HCT116 (cell line): ENCODE measurements around the gene PPT2. TPM values are rescaled to one million over a fixed set of nuclear protein-coding genes. Genes with fewer than 3 reads are reported as not detected.

Experiments used
- ATAC-seq: fragments of 200-7000 bp; cut with Tn5 transposase; 2 replicates; pipeline ENCODE4 v1.9.1; 2020; ENCODE audit warnings: mild to moderate bottlenecking, moderate library complexity
- BruUV-seq: library from RNA; stranded (reverse); fragments of 400-500 nt; replicated peaks from 2 replicates; lab custom pipeline; 2021; lab: Mats Ljungman, UMichigan
- CTCF ChIA-PET: fragments of 300-600 bp; sonication (Branson Sonifier 250); formaldehyde crosslinking; loops from one replicate; lab custom pipeline; 2021; ENCODE audit warnings: antibody characterized with exemption; lab: Charles Lee
- POLR2A ChIA-PET: fragments of 300-600, 350-600 bp; sonication (Branson Sonifier 250); formaldehyde crosslinking; loops from one replicate; lab custom pipeline; 2021; ENCODE audit warnings: antibody characterized with exemption; lab: Charles Lee
- RAD21 ChIA-PET, 2 experiments: fragments of 300-600 bp; sonication (Branson Sonifier 250); formaldehyde crosslinking; loops; one replicate each; lab custom pipeline; 2023; ENCODE audit warnings: low total read pairs in 2 of 2; ENCODE audit not compliant: uncharacterized antibody in 2 of 2, unreplicated experiment in 2 of 2, low non-redundant PET in 1 of 2; lab: Charles Lee
- DNase-seq: peaks from one replicate; pipeline ENCODE4 v3.0.0-alpha.2; 2010; ENCODE audit warnings: low read depth, low spot score
- H2AFZ ChIP-seq: fragments of 200-600 bp; shearing (Covaris generic), sonication (generic); 2 replicates; pipeline ENCODE4 v1.6.1; 2017; ENCODE audit warnings: low read depth, mixed run types, mixed read lengths, antibody characterized with exemption, low read length; ENCODE audit not compliant: poor library complexity, severe bottlenecking
- H3K27ac ChIP-seq: 2 replicates; pipeline ENCODE4 v1.5.1; 2012; ENCODE audit warnings: low read depth, low read length
- H3K27me3 ChIP-seq: fragments of 200-600 bp; sonication (generic); 2 replicates; pipeline ENCODE4 v1.6.1; 2016; ENCODE audit warnings: mixed run types, low read length, mixed read lengths; ENCODE audit not compliant: insufficient read depth
- H3K36me3 ChIP-seq, 2 experiments: fragments of 200-500 bp in 1 of 2; fragments of 200-600 bp in 1 of 2; sonication (Bioruptor generic) in 1 of 2; sonication (generic) in 1 of 2; 2 replicates each; pipeline versions ENCODE4 v1.5.1 to v1.6.1; 2014 to 2016; ENCODE audit warnings: low read length in 2 of 2, inconsistent platforms in 1 of 2, mixed read lengths in 1 of 2, mixed run types in 1 of 2; ENCODE audit not compliant: insufficient read depth in 2 of 2, control insufficient read depth in 1 of 2
- H3K4me1 ChIP-seq, 2 experiments: fragments of 200-600 bp in 1 of 2; sonication (generic) in 1 of 2; 2 replicates each; pipeline versions ENCODE4 v1.5.1 to v1.6.1; 2012 to 2017; ENCODE audit warnings: low read length in 2 of 2, inconsistent platforms in 1 of 2, mild to moderate bottlenecking in 1 of 2, mixed read lengths in 1 of 2, mixed run types in 1 of 2, moderate library complexity in 1 of 2; ENCODE audit not compliant: insufficient read depth in 2 of 2, control insufficient read depth in 1 of 2
- H3K4me2 ChIP-seq: fragments of 200-600 bp; sonication (generic); 2 replicates; pipeline ENCODE4 v1.6.1; 2017; ENCODE audit warnings: mixed run types, low read length, mixed read lengths
- H3K4me3 ChIP-seq, 2 experiments: fragments of 200-600 bp in 1 of 2; sonication (generic) in 1 of 2; replicated peaks in 1 of 2; 2 replicates each; pipeline ENCODE4 v1.5.1; 2011 to 2016; ENCODE audit warnings: low read length in 2 of 2, control low read depth in 1 of 2, low read depth in 1 of 2, mild to moderate bottlenecking in 1 of 2, mixed read lengths in 1 of 2, mixed run types in 1 of 2
- H3K79me2 ChIP-seq: fragments of 200-600 bp; sonication (generic); 2 replicates; pipeline ENCODE4 v1.6.1; 2017; ENCODE audit warnings: mild to moderate bottlenecking, mixed run types, low read length, moderate library complexity, mixed read lengths; ENCODE audit not compliant: insufficient read depth
- H3K9ac ChIP-seq: fragments of 200-600 bp; sonication (generic); 2 replicates; pipeline ENCODE4 v1.6.1; 2016; ENCODE audit warnings: low read length, mixed read lengths
- H3K9me2 ChIP-seq: fragments of 200-600 bp; sonication (generic), shearing (Covaris generic); 2 replicates; pipeline ENCODE4 v1.6.1; 2017; ENCODE audit warnings: mixed run types, mild to moderate bottlenecking, moderate library complexity; ENCODE audit not compliant: insufficient read depth
- H3K9me3 ChIP-seq, 2 experiments: fragments of 200-500 bp in 1 of 2; fragments of 200-600 bp in 1 of 2; sonication (Bioruptor generic) in 1 of 2; sonication (generic) in 1 of 2; 2 replicates each; pipeline ENCODE4 v1.6.1; 2014 to 2017; ENCODE audit warnings: low read length in 2 of 2, mixed read lengths in 2 of 2, inconsistent platforms in 1 of 2, low read depth in 1 of 2, mild to moderate bottlenecking in 1 of 2, mixed run types in 1 of 2, moderate library complexity in 1 of 2; ENCODE audit not compliant: control insufficient read depth in 1 of 2, insufficient read depth in 1 of 2
- H4K20me1 ChIP-seq: fragments of 200-600 bp; sonication (generic), shearing (Covaris generic); 2 replicates; pipeline ENCODE4 v1.6.1; 2017; ENCODE audit warnings: mixed run types, mild to moderate bottlenecking, moderate library complexity; ENCODE audit not compliant: insufficient read depth
- ATF3 ChIP-seq: IDR thresholded peaks from 2 replicates; pipeline ENCODE4 v1.6.1; 2012
- CBX3 ChIP-seq: IDR thresholded peaks from 2 replicates; pipeline ENCODE4 v1.6.1; 2012; ENCODE audit warnings: low read depth
- CTCF ChIP-seq, 3 experiments: fragments of 200-600 bp in 1 of 3; sonication (generic) in 1 of 3; IDR thresholded peaks in 2 of 3; conservative IDR thresholded peaks in 1 of 3; 2 replicates each; pipeline ENCODE4 v1.5.1; 2012 to 2017; ENCODE audit warnings: low read depth in 2 of 3, low read length in 2 of 3, antibody characterized with exemption in 1 of 3, borderline replicate concordance in 1 of 3, control low read depth in 1 of 3, mild to moderate bottlenecking in 1 of 3, mixed read lengths in 1 of 3, mixed run types in 1 of 3, moderate library complexity in 1 of 3; ENCODE audit not compliant: insufficient read depth in 1 of 3
- EGR1 ChIP-seq: IDR thresholded peaks from 2 replicates; pipeline ENCODE4 v1.6.1; 2012; ENCODE audit warnings: low read depth
- ELF1 ChIP-seq: IDR thresholded peaks from 2 replicates; pipeline ENCODE4 v1.6.1; 2012; ENCODE audit warnings: low read depth, borderline replicate concordance
- EZH2 ChIP-seq: fragments of 200-600 bp; sonication (generic); IDR thresholded peaks from 2 replicates; pipeline ENCODE4 v1.6.1; 2017; ENCODE audit warnings: antibody characterized with exemption, mixed run types
- EZH2phosphoT487 ChIP-seq: fragments of 200-600 bp; IDR thresholded peaks from 2 replicates; pipeline ENCODE4 v1.6.1; 2018; ENCODE audit warnings: antibody characterized with exemption, borderline replicate concordance
- MAX ChIP-seq: IDR thresholded peaks from 2 replicates; pipeline ENCODE4 v1.6.1; 2012
- POLR2A ChIP-seq: IDR thresholded peaks from 2 replicates; pipeline ENCODE4 v1.7.0; 2011; ENCODE audit warnings: borderline replicate concordance; ENCODE audit not compliant: insufficient read depth, insufficient read length; ENCODE audit errors: extremely low read depth
- RAD21 ChIP-seq: IDR thresholded peaks from 2 replicates; pipeline ENCODE4 v1.6.1; 2012; ENCODE audit warnings: low read depth, mild to moderate bottlenecking
- REST ChIP-seq: IDR thresholded peaks from 2 replicates; pipeline ENCODE4 v1.6.1; 2012; ENCODE audit warnings: low read depth
- SRF ChIP-seq: IDR thresholded peaks from 2 replicates; pipeline ENCODE4 v1.6.1; 2012; ENCODE audit warnings: low read depth
- TCF7L2 ChIP-seq: IDR thresholded peaks from 2 replicates; pipeline ENCODE4 v1.7.0; 2011; ENCODE audit warnings: borderline replicate concordance, inconsistent platforms; ENCODE audit not compliant: insufficient read depth, insufficient read length; ENCODE audit errors: extremely low read depth
- YY1 ChIP-seq: IDR thresholded peaks from 2 replicates; pipeline ENCODE4 v1.6.1; 2011; ENCODE audit warnings: low read length, low read depth, moderate library complexity, mild to moderate bottlenecking; ENCODE audit not compliant: insufficient replicate concordance; ENCODE audit errors: extremely low read depth
- ZFX ChIP-seq: fragments of 450-650 bp; IDR thresholded peaks from 2 replicates; pipeline ENCODE4 v1.6.1; 2017
- ZNF274 ChIP-seq: fragments of 200-500 bp; sonication (Bioruptor generic); IDR thresholded peaks from 2 replicates; pipeline ENCODE4 v1.6.1; 2014; ENCODE audit warnings: mild to moderate bottlenecking, low read depth, low read length, inconsistent platforms
- intact Hi-C: fragments of 100-400 bp; cut with micrococcal nuclease; formaldehyde crosslinking; loops from 2 replicates; pipeline ENCODE4 v1.10.0; 2022
- total RNA-seq: library from RNA; stranded (reverse); gene quantifications from one replicate; pipeline ENCODE4 v1.2.1, GENCODE V29; 2021; ENCODE audit not compliant: unreplicated experiment

Gene PPT2
- total RNA-seq, 1 experiment from 2014 or later, result 21.0 TPM

GRCh38 chr6:32198345-32198696 lies 44.4 kb downstream of the PPT2 start:
- DNase-seq, result no peak
- POLR2A ChIA-PET, result no interaction called here

More at GRCh38 chr6:32198345-32198696, 44.4 kb downstream of the PPT2 start:
- Histone ChIP-seq H3K4me1 (peaks cover 17 to 34% of the 10 kb centered on the region in 2 experiments), H2AFZ (no peak overlapping the region), H3K36me3 (no peaks in the 10 kb centered on the region), H3K27me3 (no peaks in the 10 kb centered on the region), H3K4me2 (no peak overlapping the region), H3K27ac (no peak overlapping the region), H3K4me3 (no peak overlapping the region)
- intact Hi-C loops, result no loop called here
- TF ChIP-seq EGR1 (no peak), TCF7L2 (no peak), YY1 (no peak), EZH2 (no peak), ATF3 (no peak), POLR2A (no peak), EZH2phosphoT487 (no peak), ELF1 (no peak), CBX3 (no peak), RAD21 (no peak), ZFX (no peak), SRF (no peak), REST (no peak), CTCF (IDR thresholded peaks at IDR 0.05 in 2 of 3, conservative IDR thresholded peaks at IDR 0.05 in 1 of 3; ENCODE audit: borderline replicate concordance in 1 of 3, insufficient read depth in 1 of 3, low read depth in 2 of 3, low read length in 2 of 3) (no peak), MAX (no peak), ZNF274 (no peak)
- TF ChIP-seq, all 23 proteins: peak for 0
- Histone ChIP-seq H3K9me3 (no peaks in the 10 kb centered on the region), H3K9me2 (no peaks in the 10 kb centered on the region), H4K20me1 (no peaks in the 10 kb centered on the region), H3K9ac (no peak overlapping the region), H3K79me2 (no peaks in the 10 kb centered on the region)
- BruUV-seq, result no TSS peak
- ATAC-seq, result no peak
- RAD21 ChIA-PET, result no interaction called here
- CTCF ChIA-PET, result interaction anchor here (0.8 kb wide), 1 partner anchor 151 kb away, joined by 3 read pairs; no protein-coding TSS in a partner anchor
